ENCODE measurements around the gene MAGEF1.

Gene MAGEF1

GRCh38 chr3:184711493-184712247 is at the start of gene MAGEF1:
Gene MAGEF1, minus strand, starts transcription at chr3:184712064. Its CDS starts 243 bp downstream, at chr3:184711821.
- DNase-seq, result peak in 49 of 51 donors; percentile 36 to 85 (median 74)

- peak in 2 of 51 donors; percentile 10 to 15 for DNase-seq
Observed at GRCh38 chr3:184761075-184761841, 49.4 kb upstream of the MAGEF1 start.

- DNase-seq, result no peak
Observed at GRCh38 chr3:184760337-184761074, 48.6 kb upstream of the MAGEF1 start.

- DNase-seq, result no peak
Observed at GRCh38 chr3:184759666-184760200, 47.9 kb upstream of the MAGEF1 start.

- no peak for DNase-seq
Observed at GRCh38 chr3:184758056-184758455, 46.2 kb upstream of the MAGEF1 start.

- peak in 8 of 51 donors; percentile 5 to 64 (median 28) for DNase-seq
Observed at GRCh38 chr3:184757022-184757651, 45.3 kb upstream of the MAGEF1 start.

GRCh38 chr3:184756151-184757021 is 44.5 kb upstream of the MAGEF1 start:
- no peak for DNase-seq

- no peak for DNase-seq
Observed at GRCh38 chr3:184755315-184755731, 43.5 kb upstream of the MAGEF1 start.

- DNase-seq, result no peak
Observed at GRCh38 chr3:184752361-184752760, 40.5 kb upstream of the MAGEF1 start.

GRCh38 chr3:184751204-184752040 is 39.6 kb upstream of the MAGEF1 start:
- DNase-seq, result no peak

- no peak for DNase-seq
Observed at GRCh38 chr3:184750349-184751083, 38.7 kb upstream of the MAGEF1 start.

- no peak for DNase-seq
Observed at GRCh38 chr3:184749168-184749744, 37.4 kb upstream of the MAGEF1 start.

- DNase-seq, result peak in 2 of 51 donors; percentile 10 to 11
Observed at GRCh38 chr3:184748219-184749135, 36.6 kb upstream of the MAGEF1 start.

- no peak for DNase-seq
Observed at GRCh38 chr3:184746131-184747120, 34.6 kb upstream of the MAGEF1 start.

GRCh38 chr3:184745526-184745925 is 33.7 kb upstream of the MAGEF1 start:
- DNase-seq, result no peak

- DNase-seq, result no peak
Observed at GRCh38 chr3:184743248-184743647, 31.4 kb upstream of the MAGEF1 start.

Measured in hypothalamus (tissue), 51 donors.